GM12872 (cell line): ENCODE data around the gene SLC6A6.

ENCODE experiments used
- CTCF ChIP-seq: IDR thresholded peaks from 3 replicates; pipeline ENCODE4 v1.5.1; 2011; ENCODE audit warnings: low read depth, mild to moderate bottlenecking, low read length, moderate library complexity; ENCODE audit not compliant: insufficient read depth

SLC6A6 gene

DNA sequence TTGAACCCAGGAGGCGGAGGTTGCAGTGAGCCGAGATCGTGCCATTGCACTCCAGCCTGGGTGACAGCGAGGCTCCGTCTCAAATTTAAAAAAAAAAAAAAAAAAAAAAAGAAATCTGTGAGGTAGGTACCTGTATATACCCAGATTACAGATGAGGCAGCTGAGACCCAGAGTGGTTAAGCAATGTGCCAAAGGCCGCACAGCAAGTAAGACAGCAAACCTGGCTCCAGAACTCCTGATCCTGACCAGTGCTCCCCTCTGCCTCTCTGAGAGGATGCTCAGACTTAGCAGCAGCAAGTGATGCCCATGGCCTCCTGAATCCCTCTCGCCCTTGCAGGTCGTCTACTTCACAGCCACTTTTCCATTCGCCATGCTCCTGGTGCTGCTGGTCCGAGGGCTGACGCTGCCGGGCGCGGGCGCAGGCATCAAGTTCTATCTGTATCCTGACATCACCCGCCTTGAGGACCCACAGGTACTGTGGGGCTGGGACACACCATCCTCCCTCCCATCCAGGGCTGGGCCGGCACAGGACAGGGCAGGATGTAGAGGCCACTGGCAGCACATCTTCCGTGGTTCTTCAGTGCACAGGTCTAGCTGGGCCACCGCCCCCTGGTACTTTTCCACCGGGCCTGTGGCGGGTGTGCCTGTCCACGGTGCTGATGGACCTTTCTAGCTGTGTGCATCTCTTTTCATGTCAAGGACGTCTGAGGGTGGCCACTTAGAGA is 63.9 kb downstream of the SLC6A6 start:
- no peak for TF ChIP-seq CTCF

DNA sequence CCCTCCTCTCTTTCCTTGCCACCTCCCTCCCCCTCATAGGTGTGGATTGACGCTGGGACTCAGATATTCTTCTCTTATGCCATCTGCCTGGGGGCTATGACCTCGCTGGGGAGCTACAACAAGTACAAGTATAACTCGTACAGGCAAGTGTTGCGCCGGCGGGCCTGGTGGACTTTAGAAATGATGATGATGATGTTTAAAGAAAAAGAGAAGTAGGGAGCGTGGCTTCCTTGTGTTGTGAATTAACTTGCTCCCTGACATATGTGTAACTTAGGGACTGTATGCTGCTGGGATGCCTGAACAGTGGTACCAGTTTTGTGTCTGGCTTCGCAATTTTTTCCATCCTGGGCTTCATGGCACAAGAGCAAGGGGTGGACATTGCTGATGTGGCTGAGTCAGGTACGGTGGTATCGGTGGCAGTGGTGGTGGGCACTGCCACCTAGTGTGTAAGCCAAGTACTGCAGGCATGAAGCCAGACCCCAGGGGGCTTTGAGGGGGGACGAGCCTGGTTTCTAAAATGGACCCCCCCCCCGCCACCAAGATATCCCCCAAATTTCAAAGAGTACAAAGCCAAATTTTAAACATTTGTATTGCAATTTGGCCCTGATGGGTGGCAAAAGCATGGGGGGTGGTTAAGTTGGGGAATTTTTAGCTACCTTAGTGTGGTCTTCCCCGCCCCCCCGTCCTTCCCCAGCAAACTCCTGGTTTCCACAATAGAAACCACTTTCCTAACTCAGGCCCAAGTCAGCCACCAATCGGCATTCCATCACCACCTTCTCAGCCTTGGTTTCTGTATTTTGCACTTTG is 65.6 kb downstream of the SLC6A6 start:
- peak; percentile 89 for TF ChIP-seq CTCF

DNA sequence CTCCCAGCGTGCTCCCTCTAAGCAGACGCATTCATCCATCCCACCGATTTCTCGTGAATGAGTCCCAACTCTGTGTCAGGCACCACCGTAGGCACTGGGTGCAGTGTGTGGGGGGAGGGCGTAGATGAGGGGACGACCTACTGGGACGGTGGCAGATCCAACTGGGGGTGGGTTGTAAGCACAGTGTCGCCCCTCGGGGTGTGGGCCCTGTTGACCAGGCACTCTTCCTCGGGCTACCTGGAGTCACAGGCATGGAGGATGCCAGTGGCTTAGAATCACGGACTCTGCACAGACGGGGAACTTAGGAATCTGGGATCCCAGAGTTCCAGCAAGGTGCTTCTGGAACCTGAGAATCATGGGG is 66.2 kb downstream of the SLC6A6 start:
- no peak for TF ChIP-seq CTCF

DNA sequence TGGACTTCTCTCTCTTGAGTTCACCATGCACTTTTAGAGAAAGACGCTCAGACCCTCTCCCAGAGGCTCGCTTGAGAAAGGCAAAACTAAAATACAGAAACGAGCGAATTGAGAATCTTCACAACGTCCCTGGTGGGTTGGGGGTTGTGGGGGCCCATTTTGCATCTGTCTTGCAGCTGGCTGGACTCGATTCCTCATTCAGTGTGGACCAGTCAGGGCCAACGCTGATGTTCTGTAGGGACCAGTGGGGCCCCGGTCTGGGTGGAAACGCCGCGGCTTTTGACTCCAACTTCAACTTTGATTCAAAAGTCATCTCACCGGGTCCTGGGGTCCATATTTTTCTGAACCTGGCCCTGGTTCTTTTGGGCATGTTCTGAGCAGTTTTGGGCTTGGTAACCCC is 68.1 kb downstream of the SLC6A6 start:
- no peak for TF ChIP-seq CTCF

DNA sequence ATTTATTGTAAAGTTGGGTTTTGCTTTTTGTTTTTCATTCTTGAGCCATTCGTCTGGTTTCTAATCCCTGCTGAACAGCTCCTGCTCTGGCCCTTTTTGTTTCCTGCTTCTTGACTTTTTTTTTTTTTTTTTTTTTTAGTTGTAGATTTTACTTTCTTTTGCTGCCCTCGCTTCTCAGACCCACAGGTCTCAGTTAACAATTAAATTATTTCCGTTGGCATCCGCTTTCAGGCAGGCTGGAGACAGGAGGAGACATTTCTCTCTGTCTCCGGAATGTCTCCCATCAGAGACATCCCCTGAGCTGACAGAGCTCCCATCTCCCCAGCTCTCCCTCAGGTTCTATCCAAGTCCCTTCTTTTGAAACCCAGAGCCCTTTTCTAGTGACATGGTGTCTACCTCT is 68.6 kb downstream of the SLC6A6 start:
- no peak for TF ChIP-seq CTCF

- no peak for TF ChIP-seq CTCF
These were observed 69.3 kb downstream of the SLC6A6 start for GRCh38 chr3:14471690-14472089.

GRCh38 chr3:14472471-14473351 is 70.3 kb downstream of the SLC6A6 start:
- TF ChIP-seq CTCF, result no peak
